Keratinocyte (primary cell): ENCODE results near the gene SALL4.

Source experiments
- CTCF ChIP-seq, 3 experiments: IDR thresholded peaks in 1 of 3; conservative IDR thresholded peaks in 1 of 3; optimal IDR thresholded peaks in 1 of 3; 2 replicates in 2 of 3; 3 replicates in 1 of 3; pipeline versions ENCODE3 to v1.5.1; 2011; ENCODE audit warnings: low read length in 3 of 3, mild to moderate bottlenecking in 3 of 3, moderate library complexity in 2 of 3, control low read depth in 1 of 3, inconsistent platforms in 1 of 3; ENCODE audit not compliant: insufficient read depth in 2 of 3; ENCODE audit errors: extremely low read depth in 1 of 3
- EZH2 ChIP-seq: IDR thresholded peaks from one replicate; pipeline ENCODE4 v1.6.1; 2012; ENCODE audit warnings: inconsistent platforms, mild to moderate bottlenecking, low read length, moderate library complexity

GRCh38 chr20:51733070-51733469, 69.3 kb downstream of the SALL4 start:
- no peak for TF ChIP-seq CTCF (optimal IDR thresholded peaks at IDR 0.05 in 1 of 3, IDR thresholded peaks at IDR 0.05 in 1 of 3, conservative IDR thresholded peaks at IDR 0.05 in 1 of 3; ENCODE audit: extremely low read depth in 1 of 3, insufficient read depth in 2 of 3, low read length in 3 of 3)
- no peak for TF ChIP-seq EZH2
